Esophagus (tissue), 2 donors: Measurements from ENCODE around the gene NAA30. TPM values are rescaled to one million over a fixed set of nuclear protein-coding genes. Genes with fewer than 3 reads are reported as not detected.
"Not testable (repeated sequence)": the region's sequence is repeated elsewhere in the genome, so short reads cannot be mapped to it uniquely, and the experiment has no call there.

ENCODE experiments used
- H3K27ac ChIP-seq, 2 donors: one replicate each; pipeline ENCODE4 v1.5.1; 2013; ENCODE audit warnings: low read depth in 2 of 2, mild to moderate bottlenecking in 2 of 2, inconsistent platforms in 1 of 2, low read length in 1 of 2, moderate library complexity in 1 of 2
- H3K27me3 ChIP-seq, 2 donors: one replicate each; pipeline ENCODE4 v1.6.1; 2013; ENCODE audit warnings: low read length in 2 of 2, control low read depth in 1 of 2, mild to moderate bottlenecking in 1 of 2; ENCODE audit not compliant: insufficient read depth in 2 of 2, control insufficient read depth in 1 of 2
- H3K36me3 ChIP-seq, 2 donors: one replicate each; pipeline ENCODE4 v1.6.1; 2013; ENCODE audit warnings: low read length in 1 of 2; ENCODE audit not compliant: control insufficient read depth in 2 of 2, insufficient read depth in 2 of 2
- H3K4me1 ChIP-seq, 2 donors: one replicate each; pipeline ENCODE4 v1.6.1; 2013; ENCODE audit warnings: low read length in 1 of 2; ENCODE audit not compliant: control insufficient read depth in 2 of 2, insufficient read depth in 2 of 2
- H3K4me3 ChIP-seq, 2 donors: one replicate each; pipeline ENCODE4 v1.5.1; 2013; ENCODE audit warnings: low read length in 2 of 2, mild to moderate bottlenecking in 2 of 2, low read depth in 1 of 2, moderate library complexity in 1 of 2
- H3K9me3 ChIP-seq, 2 donors: one replicate each; pipeline ENCODE4 v1.6.1; 2013; ENCODE audit warnings: mild to moderate bottlenecking in 2 of 2, low read depth in 1 of 2, low read length in 1 of 2, moderate library complexity in 1 of 2; ENCODE audit not compliant: control insufficient read depth in 2 of 2, insufficient read depth in 1 of 2
- WGBS, 2 donors: extraction: QIAGEN DNeasy Blood & Tissue Kit; methylation state at CpG; one replicate each; pipeline ENCODE4 v1.1.7; 2013; 5-methylcytosine and 5-hydroxymethylcytosine counted together
- polyA plus RNA-seq, 2 donors: library from polyadenylated mRNA; stranded (reverse); fragments of 200-250 nt; gene quantifications; one replicate each; pipeline ENCODE4 v1.2.3, GENCODE V29; 2013
- donor health status: healthy with polysubstance abuse.
- donor health status: Bipolar disorder and iron deficiency.

The NAA30 gene
- polyA plus RNA-seq, 2 donors = 2.4 to 4.5 TPM

DNA sequence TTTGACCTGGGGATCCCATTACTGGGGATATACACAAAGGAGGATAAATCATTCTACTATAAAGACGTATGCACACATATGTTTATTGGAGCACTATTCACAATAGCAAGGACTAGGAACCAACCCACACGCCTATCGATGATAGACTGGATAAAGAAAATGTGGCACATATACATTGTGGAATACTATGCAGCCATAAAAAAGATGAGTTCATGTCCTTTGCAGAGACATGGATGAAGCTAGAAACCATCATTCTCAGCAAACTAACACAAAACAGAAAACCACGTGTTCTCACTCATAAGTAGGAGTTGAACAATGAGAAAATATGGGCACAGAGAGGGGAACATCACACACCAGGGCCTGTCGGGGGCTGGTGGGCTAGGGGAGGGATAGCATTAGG is 20.2 kb upstream of the NAA30 start:
- not testable (repeated sequence) for H3K27me3 ChIP-seq, H3K27ac ChIP-seq, H3K36me3 ChIP-seq, H3K9me3 ChIP-seq, H3K4me3 ChIP-seq, H3K4me1 ChIP-seq
- WGBS, 2 donors = 94% methylated on average over 5 of the region's 5 CpGs

DNA sequence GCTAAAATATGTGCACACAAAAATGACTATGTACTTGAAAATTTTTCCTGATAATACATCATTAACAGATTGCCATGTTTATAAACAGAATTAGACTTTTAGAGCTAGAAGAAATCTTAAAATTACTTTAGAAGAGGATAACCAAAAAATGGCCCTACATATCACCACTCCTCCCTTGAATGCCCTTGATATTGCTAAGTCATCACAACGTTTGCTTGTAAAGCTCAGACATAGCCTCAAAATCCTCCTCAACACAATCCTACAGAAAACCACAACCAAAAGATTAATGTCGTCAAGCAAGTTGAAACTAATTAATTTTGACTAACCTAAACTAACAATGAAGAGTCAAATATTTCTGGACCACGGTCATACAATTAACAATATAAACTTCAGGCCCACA is 19.4 kb upstream of the NAA30 start:
- H3K36me3 ChIP-seq = no peaks in the 10 kb centered on the region
- H3K27ac ChIP-seq = no peak overlapping the region
- no peak overlapping the region for H3K4me3 ChIP-seq
- H3K4me1 ChIP-seq = no peaks in the 10 kb centered on the region
- 30 to 44% methylated on average over 3 of the region's 3 CpGs for WGBS, 2 donors
- no peaks in the 10 kb centered on the region for H3K27me3 ChIP-seq
- no peaks in the 10 kb centered on the region for H3K9me3 ChIP-seq

DNA sequence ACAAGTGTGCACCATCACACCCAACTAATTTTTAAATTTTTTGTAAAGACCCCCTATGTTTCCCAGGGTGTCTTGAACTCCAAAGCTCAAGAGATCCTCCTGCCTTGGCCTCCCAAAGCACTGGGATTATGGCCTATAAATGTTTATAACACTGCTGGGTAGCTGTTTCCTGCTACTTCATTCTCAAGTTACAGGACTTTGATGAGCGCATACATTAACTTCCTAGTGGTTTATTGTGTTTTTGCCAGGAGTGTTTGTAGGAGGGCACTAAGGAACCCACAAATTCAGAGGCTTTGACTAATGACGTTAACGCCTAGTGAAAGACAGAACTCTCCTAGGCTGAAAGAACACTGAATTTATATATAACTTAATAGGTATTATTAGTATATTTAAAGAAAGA is 15.2 kb upstream of the NAA30 start:
- no peaks in the 10 kb centered on the region for H3K27me3 ChIP-seq
- H3K4me1 ChIP-seq = no peaks in the 10 kb centered on the region
- no peaks in the 10 kb centered on the region for H3K36me3 ChIP-seq
- no peaks in the 10 kb centered on the region for H3K9me3 ChIP-seq
- H3K27ac ChIP-seq = no peak overlapping the region
- WGBS, 2 donors = 81 to 83% methylated on average over 3 of the region's 3 CpGs
- no peak overlapping the region for H3K4me3 ChIP-seq

DNA sequence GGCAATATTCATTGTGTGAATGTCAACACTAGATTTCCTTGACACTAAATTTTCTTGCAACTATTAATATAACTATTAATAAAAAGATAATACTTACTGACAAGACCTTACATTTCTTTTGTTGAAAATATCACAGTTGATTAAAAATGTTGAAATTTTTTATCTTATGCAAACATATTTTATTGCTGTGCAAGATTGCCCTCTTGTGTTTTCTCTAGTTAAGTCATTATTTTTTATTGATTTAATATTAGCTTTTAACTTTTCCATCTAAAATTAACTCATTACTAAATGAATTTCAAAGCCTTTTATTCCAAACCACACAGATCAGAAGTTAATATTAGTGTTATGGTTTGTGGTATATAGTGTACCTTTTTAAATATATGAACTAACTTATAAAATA is 11.7 kb upstream of the NAA30 start:
- Histone ChIP-seq H3K27ac (no peak overlapping the region), H3K4me1 (no peaks in the 10 kb centered on the region), H3K27me3 (no peaks in the 10 kb centered on the region), H3K4me3 (no peak overlapping the region), H3K36me3 (no peaks in the 10 kb centered on the region), H3K9me3 (no peaks in the 10 kb centered on the region)

- H3K27ac ChIP-seq = no peak overlapping the region
- H3K4me1 ChIP-seq = no peaks in the 10 kb centered on the region
- no peak overlapping the region for H3K4me3 ChIP-seq
- H3K9me3 ChIP-seq = no peaks in the 10 kb centered on the region
- WGBS, 2 donors = 76 to 83% methylated on average over 3 of the region's 3 CpGs
- H3K27me3 ChIP-seq = no peaks in the 10 kb centered on the region
- H3K36me3 ChIP-seq = no peaks in the 10 kb centered on the region
Observed at GRCh38 chr14:57380935-57381334, 9.5 kb upstream of the NAA30 start.

- H3K36me3 ChIP-seq = no peaks in the 10 kb centered on the region
- 58 to 70% methylated on average over 2 of the region's 2 CpGs for WGBS, 2 donors
Observed at GRCh38 chr14:57382283-57382682, 8.1 kb upstream of the NAA30 start.

DNA sequence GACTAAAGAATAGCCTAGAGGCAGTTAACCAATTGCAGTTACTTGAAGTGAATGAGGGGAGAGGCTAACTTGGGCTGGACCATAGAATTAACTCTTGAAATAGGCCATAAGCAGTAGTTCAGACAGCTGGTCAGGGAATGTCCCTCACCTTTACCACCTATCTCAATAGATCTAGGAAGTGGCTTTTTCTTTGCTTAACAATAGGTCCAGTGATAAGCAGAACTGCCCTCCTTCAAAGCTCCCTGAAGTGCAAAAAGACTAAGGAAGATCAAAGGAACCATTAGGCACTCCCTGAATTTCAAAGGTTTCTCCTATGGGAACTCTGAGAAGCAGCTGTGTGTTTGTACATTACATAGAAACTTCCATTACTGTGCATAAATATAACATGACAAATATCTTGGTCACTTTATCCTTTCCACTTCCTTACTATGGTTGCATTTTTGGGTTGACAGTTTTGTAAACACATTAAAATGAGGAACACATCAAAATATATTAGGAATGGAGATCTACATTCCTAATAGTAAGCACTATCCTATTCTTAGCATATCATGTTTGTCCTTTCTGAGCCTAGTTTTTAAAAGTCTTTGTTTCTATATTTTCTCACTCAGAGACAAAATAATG is 7.2 kb upstream of the NAA30 start:
- Histone ChIP-seq H3K36me3 (no peaks in the 10 kb centered on the region), H3K27ac (no peak overlapping the region), H3K4me3 (no peak overlapping the region), H3K9me3 (no peaks in the 10 kb centered on the region), H3K4me1 (no peaks in the 10 kb centered on the region), H3K27me3 (no peaks in the 10 kb centered on the region)

More at GRCh38 chr14:57382283-57382682, 8.1 kb upstream of the NAA30 start:
- Histone ChIP-seq H3K4me1 (no peaks in the 10 kb centered on the region), H3K27me3 (no peaks in the 10 kb centered on the region), H3K27ac (no peak overlapping the region), H3K9me3 (no peaks in the 10 kb centered on the region), H3K4me3 (no peak overlapping the region)

DNA sequence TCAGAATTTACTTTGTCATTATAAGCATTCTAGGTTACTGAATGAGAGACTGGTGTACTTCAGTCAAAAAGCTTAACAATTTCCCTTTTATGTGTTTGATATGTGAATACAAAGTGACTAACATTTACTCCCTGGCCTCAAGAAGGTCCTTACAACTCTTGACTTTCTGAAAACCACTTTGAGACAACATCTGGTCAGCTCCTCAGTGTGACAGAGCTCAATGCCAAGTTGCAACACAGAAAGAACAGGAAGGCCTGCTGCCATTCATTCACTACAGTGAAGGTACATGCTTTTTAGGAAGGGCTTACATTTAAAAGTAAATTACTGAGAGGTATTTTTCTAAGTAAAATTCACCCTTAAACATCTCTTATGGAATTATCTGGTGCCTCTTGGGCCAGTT is 2.3 kb upstream of the NAA30 start:
- H3K4me1 ChIP-seq = peaks cover 2 to 3% of the 10 kb centered on the region in 2 donors
- no peaks in the 10 kb centered on the region for H3K36me3 ChIP-seq
- H3K9me3 ChIP-seq = no peaks in the 10 kb centered on the region
- no peak overlapping the region for H3K27ac ChIP-seq
- no peaks in the 10 kb centered on the region for H3K27me3 ChIP-seq
- no peak overlapping the region for H3K4me3 ChIP-seq

- Histone ChIP-seq H3K4me1 (peaks cover 2 to 3% of the 10 kb centered on the region in 2 donors), H3K27ac (peak overlapping the region; percentile 80 to 92), H3K4me3 (peak overlapping the region; percentile 85 to 99), H3K9me3 (no peaks in the 10 kb centered on the region), H3K27me3 (no peaks in the 10 kb centered on the region), H3K36me3 (no peaks in the 10 kb centered on the region)
- 44 to 47% methylated on average over 5 of the region's 5 CpGs for WGBS, 2 donors
Observed at GRCh38 chr14:57389646-57390036, 745 bp upstream of the NAA30 start.

- Histone ChIP-seq H3K4me3 (peak overlapping the region; percentile 85 to 99), H3K4me1 (peaks cover 2 to 3% of the 10 kb centered on the region in 2 donors), H3K36me3 (no peaks in the 10 kb centered on the region), H3K27me3 (no peaks in the 10 kb centered on the region), H3K9me3 (no peaks in the 10 kb centered on the region), H3K27ac (peak overlapping the region; percentile 80 to 92)
- WGBS, 2 donors = 0% methylated on average over 54 to 71 of the region's 71 CpGs
Observed at GRCh38 chr14:57390806-57391516, 575 bp downstream of the NAA30 start.
